Occipital lobe (tissue), 2 donors: ENCODE data around the gene RPUSD3. TPM values are rescaled to one million over a fixed set of nuclear protein-coding genes. Genes with fewer than 3 reads are reported as not detected.
"Not testable (repeated sequence)": the region's sequence is repeated elsewhere in the genome, so short reads cannot be mapped to it uniquely, and the experiment has no call there.

Source experiments
- DNase-seq: peaks from one replicate; lab custom pipeline; 2025; lab: John Stamatoyannopoulos, UW
- total RNA-seq: library from RNA; depleted of rRNA; stranded (reverse); fragments of >200 nt; gene quantifications from one replicate; pipeline ENCODE4 v1.2.3, GENCODE V29; 2014

The RPUSD3 gene
- total RNA-seq, 1 donor from 2014 or later: 20.9 TPM

- DNase-seq: not testable (repeated sequence)
Observed at GRCh38 chr3:9865125-9865637, 21.4 kb upstream of the RPUSD3 start.

- peak; percentile 11 for DNase-seq
Observed at GRCh38 chr3:9864200-9864927, 20.6 kb upstream of the RPUSD3 start.

GRCh38 chr3:9863058-9863772, 19.4 kb upstream of the RPUSD3 start:
- DNase-seq: no peak

GRCh38 chr3:9862391-9863057, 18.7 kb upstream of the RPUSD3 start:
- no peak for DNase-seq

GRCh38 chr3:9861626-9862130, 17.9 kb upstream of the RPUSD3 start:
- no peak for DNase-seq

- DNase-seq: no peak
Observed at GRCh38 chr3:9861201-9861600, 17.4 kb upstream of the RPUSD3 start.

- no peak for DNase-seq
Observed at GRCh38 chr3:9859530-9860025, 15.8 kb upstream of the RPUSD3 start.

- no peak for DNase-seq
Observed at GRCh38 chr3:9855594-9855993, 11.8 kb upstream of the RPUSD3 start.

GRCh38 chr3:9854291-9854940, 10.6 kb upstream of the RPUSD3 start:
- not testable (repeated sequence) for DNase-seq

GRCh38 chr3:9852528-9852927, 8.7 kb upstream of the RPUSD3 start:
- DNase-seq: no peak

- DNase-seq: not testable (repeated sequence)
Observed at GRCh38 chr3:9851926-9852325, 8.1 kb upstream of the RPUSD3 start.

GRCh38 chr3:9851383-9851782, 7.6 kb upstream of the RPUSD3 start:
- DNase-seq: not testable (repeated sequence)

- DNase-seq: not testable (repeated sequence)
Observed at GRCh38 chr3:9848860-9849259, 5.1 kb upstream of the RPUSD3 start.

GRCh38 chr3:9847870-9848269, 4.1 kb upstream of the RPUSD3 start:
- DNase-seq: not testable (repeated sequence)

- no peak for DNase-seq
Observed at GRCh38 chr3:9846931-9847488, 3.2 kb upstream of the RPUSD3 start.

GRCh38 chr3:9846231-9846630, 2.4 kb upstream of the RPUSD3 start:
- DNase-seq: no peak

- DNase-seq: no peak
Observed at GRCh38 chr3:9841015-9841414, 2.8 kb downstream of the RPUSD3 start.

- no peak for DNase-seq
Observed at GRCh38 chr3:9838856-9839255, 5.0 kb downstream of the RPUSD3 start.

- no peak for DNase-seq
Observed at GRCh38 chr3:9837701-9838582, 5.9 kb downstream of the RPUSD3 start.
